Measurements from ENCODE around the gene HDAC5. TPM values are rescaled to one million over a fixed set of nuclear protein-coding genes. Genes with fewer than 3 reads are reported as not detected.
A peak's percentile ranks its signal among the peaks of the same experiment; 100 is the strongest.
"Not testable (repeated sequence)": the region's sequence is repeated elsewhere in the genome, so short reads cannot be mapped to it uniquely, and the experiment has no call there.

HDAC5 gene
- total RNA-seq, 1 donor from 2014 or later = 32.5 TPM

GRCh38 chr17:44124118-44124438 lies 637 bp upstream of the HDAC5 start:
- no peaks in the 10 kb centered on the region for H3K36me3 ChIP-seq (ENCODE audit: control insufficient read depth, insufficient read depth, low read length)
- TF ChIP-seq, protein P1, sequence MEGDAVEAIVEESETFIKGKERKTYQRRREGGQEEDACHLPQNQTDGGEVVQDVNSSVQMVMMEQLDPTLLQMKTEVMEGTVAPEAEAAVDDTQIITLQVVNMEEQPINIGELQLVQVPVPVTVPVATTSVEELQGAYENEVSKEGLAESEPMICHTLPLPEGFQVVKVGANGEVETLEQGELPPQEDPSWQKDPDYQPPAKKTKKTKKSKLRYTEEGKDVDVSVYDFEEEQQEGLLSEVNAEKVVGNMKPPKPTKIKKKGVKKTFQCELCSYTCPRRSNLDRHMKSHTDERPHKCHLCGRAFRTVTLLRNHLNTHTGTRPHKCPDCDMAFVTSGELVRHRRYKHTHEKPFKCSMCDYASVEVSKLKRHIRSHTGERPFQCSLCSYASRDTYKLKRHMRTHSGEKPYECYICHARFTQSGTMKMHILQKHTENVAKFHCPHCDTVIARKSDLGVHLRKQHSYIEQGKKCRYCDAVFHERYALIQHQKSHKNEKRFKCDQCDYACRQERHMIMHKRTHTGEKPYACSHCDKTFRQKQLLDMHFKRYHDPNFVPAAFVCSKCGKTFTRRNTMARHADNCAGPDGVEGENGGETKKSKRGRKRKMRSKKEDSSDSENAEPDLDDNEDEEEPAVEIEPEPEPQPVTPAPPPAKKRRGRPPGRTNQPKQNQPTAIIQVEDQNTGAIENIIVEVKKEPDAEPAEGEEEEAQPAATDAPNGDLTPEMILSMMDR (IDR thresholded peaks at IDR 0.05; ENCODE audit: insufficient read depth, low read length, poor library complexity, severe bottlenecking) = no peak
- no peak for DNase-seq (ENCODE audit: low read depth)

DNA sequence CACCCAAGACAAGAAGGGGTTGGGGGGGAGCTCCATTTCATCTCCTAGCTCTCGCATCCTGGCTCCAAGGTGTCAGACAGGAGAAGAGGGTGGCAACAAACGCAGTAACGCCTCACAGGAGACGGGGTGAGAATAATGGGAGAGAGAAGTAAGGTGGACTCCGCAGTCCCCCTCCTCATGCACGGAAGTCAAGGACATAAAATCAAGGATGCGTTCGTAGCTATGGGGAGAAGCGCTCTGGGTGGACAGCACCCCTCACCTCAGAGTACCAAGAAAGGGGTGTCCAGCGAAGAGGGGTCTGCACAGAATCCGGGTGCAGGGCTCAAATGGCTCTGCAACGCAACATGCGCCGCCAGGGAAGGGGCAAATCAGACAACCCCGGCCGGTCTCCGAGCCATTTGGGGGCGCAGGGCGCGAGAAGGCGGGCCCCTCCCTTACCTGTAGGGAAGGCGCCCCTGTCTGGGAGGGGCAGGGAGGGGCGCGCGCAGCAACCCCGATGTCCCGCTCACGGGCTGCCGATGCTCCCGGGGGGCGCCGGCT lies 555 bp downstream of the HDAC5 start:
- Histone ChIP-seq H3K4me3 (ENCODE audit: low read depth, low read length) (peak overlapping the region; percentile 56), H3K36me3 (ENCODE audit: control insufficient read depth, insufficient read depth, low read length) (no peaks in the 10 kb centered on the region), H3K27me3 (ENCODE audit: control insufficient read depth, insufficient read depth, low read length) (peaks cover 10% of the 10 kb centered on the region)
- TF ChIP-seq, protein P1 (IDR thresholded peaks at IDR 0.05; ENCODE audit: insufficient read depth, low read length, poor library complexity, severe bottlenecking) = no peak
- DNase-seq (ENCODE audit: low read depth) = no peak

More at GRCh38 chr17:44124118-44124438, 637 bp upstream of the HDAC5 start:
- H3K4me3 ChIP-seq (ENCODE audit: low read depth, low read length) = peak overlapping the region; percentile 56
- H3K27me3 ChIP-seq (ENCODE audit: control insufficient read depth, insufficient read depth, low read length) = peaks cover 10% of the 10 kb centered on the region

- H3K36me3 ChIP-seq (ENCODE audit: control insufficient read depth, insufficient read depth, low read length) = no peaks in the 10 kb centered on the region
- TF ChIP-seq, protein P1 (IDR thresholded peaks at IDR 0.05; ENCODE audit: insufficient read depth, low read length, poor library complexity, severe bottlenecking) = no peak
- H3K27me3 ChIP-seq (ENCODE audit: control insufficient read depth, insufficient read depth, low read length) = peaks cover 10% of the 10 kb centered on the region
- DNase-seq (ENCODE audit: low read depth) = no peak
- H3K4me3 ChIP-seq (ENCODE audit: low read depth, low read length) = peak overlapping the region; percentile 56
Measured at GRCh38 chr17:44121997-44122815, 1.2 kb downstream of the HDAC5 start.

- no peak for DNase-seq (ENCODE audit: low read depth)
- TF ChIP-seq, protein P1 (IDR thresholded peaks at IDR 0.05; ENCODE audit: insufficient read depth, low read length, poor library complexity, severe bottlenecking) = no peak
Measured at GRCh38 chr17:44120851-44121605, 2.4 kb downstream of the HDAC5 start.

GRCh38 chr17:44120281-44120680 lies 3.2 kb downstream of the HDAC5 start:
- H3K4me3 ChIP-seq (ENCODE audit: low read depth, low read length); H3K36me3 ChIP-seq (ENCODE audit: control insufficient read depth, insufficient read depth, low read length); DNase-seq (ENCODE audit: low read depth): not testable (repeated sequence)
- peaks cover 10% of the 10 kb centered on the region for H3K27me3 ChIP-seq (ENCODE audit: control insufficient read depth, insufficient read depth, low read length)

More at GRCh38 chr17:44120851-44121605, 2.4 kb downstream of the HDAC5 start:
- Histone ChIP-seq H3K27me3 (ENCODE audit: control insufficient read depth, insufficient read depth, low read length) (peaks cover 10% of the 10 kb centered on the region), H3K4me3 (ENCODE audit: low read depth, low read length) (no peak overlapping the region), H3K36me3 (ENCODE audit: control insufficient read depth, insufficient read depth, low read length) (no peaks in the 10 kb centered on the region)

DNA sequence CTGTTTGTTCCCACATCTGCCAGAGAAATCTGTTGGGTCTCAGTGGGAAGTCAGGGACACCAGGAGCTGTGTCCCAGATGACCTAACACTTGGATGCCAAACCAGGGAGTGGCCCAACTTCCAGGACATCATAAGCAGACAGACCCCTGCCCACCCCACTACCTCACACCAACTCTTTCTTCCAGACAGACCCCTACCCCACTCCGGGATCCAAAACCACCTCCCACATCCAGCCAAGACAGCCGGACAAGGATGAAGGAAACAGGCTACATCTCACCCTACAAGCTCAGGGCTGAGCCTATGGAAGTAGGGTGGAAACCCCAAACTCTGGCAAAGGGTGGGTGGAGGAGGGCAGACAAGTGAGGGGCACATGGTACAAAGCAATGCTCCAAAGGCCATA lies 3.6 kb downstream of the HDAC5 start:
- TF ChIP-seq, protein P1 (IDR thresholded peaks at IDR 0.05; ENCODE audit: insufficient read depth, low read length, poor library complexity, severe bottlenecking) = no peak
- no peaks in the 10 kb centered on the region for H3K36me3 ChIP-seq (ENCODE audit: control insufficient read depth, insufficient read depth, low read length)
- DNase-seq (ENCODE audit: low read depth) = no peak
- no peak overlapping the region for H3K4me3 ChIP-seq (ENCODE audit: low read depth, low read length)
- peaks cover 10% of the 10 kb centered on the region for H3K27me3 ChIP-seq (ENCODE audit: control insufficient read depth, insufficient read depth, low read length)
